ENCODE results near the gene TAS2R13. TPM values are rescaled to one million over a fixed set of nuclear protein-coding genes. Genes with fewer than 3 reads are reported as not detected.

TAS2R13 gene
- total and polyA plus RNA-seq, 8 donors: 0.58 to 13.0 (median 3.0) TPM; not detected in 3

GRCh38 chr12:10919809-10920208 lies 10.4 kb upstream of the TAS2R13 start:
- Histone ChIP-seq H3K4me1 (no peaks in the 10 kb centered on the region), H3K36me3 (no peaks in the 10 kb centered on the region), H3K27ac (no peak overlapping the region), H3K4me3 (no peak overlapping the region), H3K9me3 (no peaks in the 10 kb centered on the region), H3K27me3 (no peaks in the 10 kb centered on the region)
- DNase-seq: no peak
- intact Hi-C loops (cut with DNase I; ENCODE audit: low total_unique reads): no loop called here
- TF ChIP-seq EP300 (IDR thresholded peaks at IDR 0.05) (no peak), POLR2A (IDR thresholded peaks at IDR 0.05) (no peak), POLR2AphosphoS5 (IDR thresholded peaks at IDR 0.05) (no peak), CTCF (IDR thresholded peaks at IDR 0.05) (no peak)
- WGBS, 5 donors: 94 to 98% (median 95%) methylated on average over 1 of the region's 1 CpG

GRCh38 chr12:10910380-10910779 lies 1.0 kb upstream of the TAS2R13 start:
- no peak overlapping the region for H3K4me3 ChIP-seq
- WGBS, 5 donors: 73 to 86% (median 81%) methylated on average over 8 of the region's 8 CpGs
- H3K27ac ChIP-seq: no peak overlapping the region
- H3K4me1 ChIP-seq: no peaks in the 10 kb centered on the region
- peaks cover 0 to 9% (median 1%) of the 10 kb centered on the region in 4 donors for H3K9me3 ChIP-seq
- TF ChIP-seq POLR2A (IDR thresholded peaks at IDR 0.05) (no peak), EP300 (IDR thresholded peaks at IDR 0.05) (no peak), POLR2AphosphoS5 (IDR thresholded peaks at IDR 0.05) (no peak), CTCF (IDR thresholded peaks at IDR 0.05) (no peak)
- H3K36me3 ChIP-seq: peaks cover 0 to under 1% (median 0%) of the 10 kb centered on the region in 4 donors
- intact Hi-C loops (cut with DNase I; ENCODE audit: low total_unique reads): no loop called here
- no peaks in the 10 kb centered on the region for H3K27me3 ChIP-seq
- DNase-seq: no peak

GRCh38 chr12:10904686-10905085 lies 4.7 kb downstream of the TAS2R13 start:
- Histone ChIP-seq H3K27me3 (no peaks in the 10 kb centered on the region), H3K4me3 (no peak overlapping the region), H3K9me3 (peaks cover 5 to 34% (median 20%) of the 10 kb centered on the region in 4 donors), H3K27ac (no peak overlapping the region), H3K36me3 (peaks cover 0 to 3% (median 0%) of the 10 kb centered on the region in 4 donors), H3K4me1 (no peaks in the 10 kb centered on the region)
- intact Hi-C loops (cut with DNase I; ENCODE audit: low total_unique reads): no loop called here
- TF ChIP-seq POLR2A (IDR thresholded peaks at IDR 0.05): no peak
- no peak for TF ChIP-seq EP300 (IDR thresholded peaks at IDR 0.05)
- TF ChIP-seq CTCF (IDR thresholded peaks at IDR 0.05): no peak
- no peak for TF ChIP-seq POLR2AphosphoS5 (IDR thresholded peaks at IDR 0.05)
- 78 to 98% (median 94%) methylated on average over 4 of the region's 4 CpGs for WGBS, 5 donors
- no peak for DNase-seq

GRCh38 chr12:10901427-10901826 lies 7.9 kb downstream of the TAS2R13 start:
- no peak for TF ChIP-seq POLR2A (IDR thresholded peaks at IDR 0.05)
- TF ChIP-seq CTCF (IDR thresholded peaks at IDR 0.05): no peak
- TF ChIP-seq EP300 (IDR thresholded peaks at IDR 0.05): no peak
- TF ChIP-seq POLR2AphosphoS5 (IDR thresholded peaks at IDR 0.05): no peak
- H3K27ac ChIP-seq: no peak overlapping the region
- WGBS, 5 donors: 89 to 100% (median 94%) methylated on average over 1 of the region's 1 CpG
- no peak overlapping the region for H3K4me3 ChIP-seq
- intact Hi-C loops (cut with DNase I; ENCODE audit: low total_unique reads): no loop called here
- peaks cover 5 to 34% (median 19%) of the 10 kb centered on the region in 4 donors for H3K9me3 ChIP-seq
- no peaks in the 10 kb centered on the region for H3K4me1 ChIP-seq
- peaks cover 0 to 3% (median 0%) of the 10 kb centered on the region in 4 donors for H3K36me3 ChIP-seq
- no peak for DNase-seq
- no peaks in the 10 kb centered on the region for H3K27me3 ChIP-seq

All from stomach (tissue), 9 donors.